ENCODE results near the gene SEC31B.
A peak's percentile ranks its signal among the peaks of the same experiment; 100 is the strongest.

Gene SEC31B

GRCh38 chr10:100519311-100520051, at the start of gene SEC31B:
SEC31B (minus strand) TSS chr10:100519861; CDS start chr10:100516952, 2,909 bp downstream.
- DNase-seq (ENCODE audit: low spot score in 2 of 2) (no peak), ATAC-seq (ENCODE audit: low read depth) (no peak)
- Mint-ChIP-seq H3K27me3 (peaks cover 3% of the 10 kb centered on the region), H3K27ac (no peak within 1 kb of the TSS), H3K4me3 (peak within 1 kb of the TSS; percentile 39), H3K36me3 (peaks cover 25% of the 10 kb centered on the region), H3K9me3 (no peaks in the 10 kb centered on the region), H3K4me1 (peaks cover 5% of the 10 kb centered on the region)

- H3K4me1 Mint-ChIP-seq: no peaks in the 10 kb centered on the region
- DNase-seq (ENCODE audit: low spot score in 2 of 2) (no peak), ATAC-seq (ENCODE audit: low read depth) (no peak)
- H3K27ac Mint-ChIP-seq: no peak overlapping the region
- no peak overlapping the region for H3K4me3 Mint-ChIP-seq
- no peaks in the 10 kb centered on the region for H3K36me3 Mint-ChIP-seq
- H3K9me3 Mint-ChIP-seq: no peaks in the 10 kb centered on the region
- peaks cover 34% of the 10 kb centered on the region for H3K27me3 Mint-ChIP-seq
Measured at GRCh38 chr10:100568912-100569311, 49.3 kb upstream of the SEC31B start.

- no peaks in the 10 kb centered on the region for H3K36me3 Mint-ChIP-seq
- ATAC-seq (ENCODE audit: low read depth) (no peak), DNase-seq (ENCODE audit: low spot score in 2 of 2) (no peak)
- no peak overlapping the region for H3K4me3 Mint-ChIP-seq
- H3K9me3 Mint-ChIP-seq: no peaks in the 10 kb centered on the region
- H3K27ac Mint-ChIP-seq: no peak overlapping the region
- peaks cover 36% of the 10 kb centered on the region for H3K27me3 Mint-ChIP-seq
- peaks cover 3% of the 10 kb centered on the region for H3K4me1 Mint-ChIP-seq
Measured at GRCh38 chr10:100567826-100568225, 48.2 kb upstream of the SEC31B start.

- ATAC-seq (ENCODE audit: low read depth): no peak
- no peak for DNase-seq (ENCODE audit: low spot score in 2 of 2)
- no peak overlapping the region for H3K27ac Mint-ChIP-seq
- H3K4me1 Mint-ChIP-seq: peaks cover 4% of the 10 kb centered on the region
- H3K9me3 Mint-ChIP-seq: no peaks in the 10 kb centered on the region
- H3K36me3 Mint-ChIP-seq: no peaks in the 10 kb centered on the region
- H3K27me3 Mint-ChIP-seq: peaks cover 35% of the 10 kb centered on the region
- no peak overlapping the region for H3K4me3 Mint-ChIP-seq
Measured at GRCh38 chr10:100567249-100567648, 47.6 kb upstream of the SEC31B start.

GRCh38 chr10:100566561-100566960, 46.9 kb upstream of the SEC31B start:
- Mint-ChIP-seq H3K4me3 (no peak overlapping the region), H3K36me3 (no peaks in the 10 kb centered on the region), H3K27me3 (peaks cover 35% of the 10 kb centered on the region), H3K27ac (no peak overlapping the region), H3K4me1 (peaks cover 4% of the 10 kb centered on the region), H3K9me3 (no peaks in the 10 kb centered on the region)
- no peak for DNase-seq (ENCODE audit: low spot score in 2 of 2)
- ATAC-seq (ENCODE audit: low read depth): no peak

GRCh38 chr10:100565206-100565985, 45.7 kb upstream of the SEC31B start:
- Mint-ChIP-seq H3K4me3 (no peak overlapping the region), H3K9me3 (no peaks in the 10 kb centered on the region), H3K27ac (no peak overlapping the region), H3K36me3 (peaks cover 3% of the 10 kb centered on the region), H3K27me3 (peaks cover 40% of the 10 kb centered on the region), H3K4me1 (peaks cover 4% of the 10 kb centered on the region)
- ATAC-seq (ENCODE audit: low read depth): no peak
- DNase-seq (ENCODE audit: low spot score in 2 of 2): no peak

- H3K4me1 Mint-ChIP-seq: peaks cover 4% of the 10 kb centered on the region
- H3K27me3 Mint-ChIP-seq: peaks cover 35% of the 10 kb centered on the region
- H3K4me3 Mint-ChIP-seq: no peak overlapping the region
- no peaks in the 10 kb centered on the region for H3K9me3 Mint-ChIP-seq
- peaks cover 9% of the 10 kb centered on the region for H3K36me3 Mint-ChIP-seq
- no peak overlapping the region for H3K27ac Mint-ChIP-seq
- DNase-seq (ENCODE audit: low spot score in 2 of 2) (peak; percentile 70 to 71), ATAC-seq (ENCODE audit: low read depth) (peak; percentile 97)
Measured at GRCh38 chr10:100562008-100562672, 42.5 kb upstream of the SEC31B start.

GRCh38 chr10:100561005-100561404, 41.3 kb upstream of the SEC31B start:
- H3K9me3 Mint-ChIP-seq: no peaks in the 10 kb centered on the region
- peaks cover 25% of the 10 kb centered on the region for H3K27me3 Mint-ChIP-seq
- H3K27ac Mint-ChIP-seq: no peak overlapping the region
- H3K4me3 Mint-ChIP-seq: no peak overlapping the region
- H3K4me1 Mint-ChIP-seq: peaks cover 4% of the 10 kb centered on the region
- peaks cover 17% of the 10 kb centered on the region for H3K36me3 Mint-ChIP-seq
- ATAC-seq (ENCODE audit: low read depth): no peak
- no peak for DNase-seq (ENCODE audit: low spot score in 2 of 2)

- DNase-seq (ENCODE audit: low spot score in 2 of 2) (no peak), ATAC-seq (ENCODE audit: low read depth) (no peak)
- Mint-ChIP-seq H3K36me3 (peaks cover 21% of the 10 kb centered on the region), H3K27me3 (peaks cover 22% of the 10 kb centered on the region), H3K27ac (peak overlapping the region; percentile 0), H3K9me3 (no peaks in the 10 kb centered on the region), H3K4me1 (peaks cover 4% of the 10 kb centered on the region), H3K4me3 (no peak overlapping the region)
Measured at GRCh38 chr10:100560248-100560647, 40.6 kb upstream of the SEC31B start.

- Mint-ChIP-seq H3K27ac (no peak overlapping the region), H3K9me3 (no peaks in the 10 kb centered on the region), H3K4me3 (no peak overlapping the region), H3K4me1 (peaks cover 16% of the 10 kb centered on the region), H3K27me3 (no peaks in the 10 kb centered on the region), H3K36me3 (peaks cover 18% of the 10 kb centered on the region)
- ATAC-seq (ENCODE audit: low read depth) (no peak), DNase-seq (ENCODE audit: low spot score in 2 of 2) (no peak)
Measured at GRCh38 chr10:100554902-100555301, 35.2 kb upstream of the SEC31B start.

- ATAC-seq (ENCODE audit: low read depth): peak; percentile 57
- H3K27me3 Mint-ChIP-seq: no peaks in the 10 kb centered on the region
- no peak for DNase-seq (ENCODE audit: low spot score in 2 of 2)
- peaks cover 16% of the 10 kb centered on the region for H3K4me1 Mint-ChIP-seq
- peak overlapping the region; percentile 41 for H3K27ac Mint-ChIP-seq
- H3K4me3 Mint-ChIP-seq: no peak overlapping the region
- H3K36me3 Mint-ChIP-seq: peaks cover 26% of the 10 kb centered on the region
- H3K9me3 Mint-ChIP-seq: no peaks in the 10 kb centered on the region
Measured at GRCh38 chr10:100553929-100554328, 34.3 kb upstream of the SEC31B start.

GRCh38 chr10:100551738-100552137, 32.1 kb upstream of the SEC31B start:
- DNase-seq (ENCODE audit: low spot score in 2 of 2) (no peak), ATAC-seq (ENCODE audit: low read depth) (no peak)
- peaks cover 30% of the 10 kb centered on the region for H3K36me3 Mint-ChIP-seq
- no peaks in the 10 kb centered on the region for H3K9me3 Mint-ChIP-seq
- no peak overlapping the region for H3K4me3 Mint-ChIP-seq
- no peaks in the 10 kb centered on the region for H3K27me3 Mint-ChIP-seq
- peaks cover 16% of the 10 kb centered on the region for H3K4me1 Mint-ChIP-seq
- H3K27ac Mint-ChIP-seq: no peak overlapping the region

- Mint-ChIP-seq H3K4me3 (no peak overlapping the region), H3K27me3 (no peaks in the 10 kb centered on the region), H3K4me1 (peaks cover 16% of the 10 kb centered on the region), H3K9me3 (no peaks in the 10 kb centered on the region), H3K36me3 (peaks cover 30% of the 10 kb centered on the region), H3K27ac (no peak overlapping the region)
- ATAC-seq (ENCODE audit: low read depth) (peak; percentile 61), DNase-seq (ENCODE audit: low spot score in 2 of 2) (no peak)
Measured at GRCh38 chr10:100551196-100551595, 31.5 kb upstream of the SEC31B start.

- DNase-seq (ENCODE audit: low spot score in 2 of 2) (no peak), ATAC-seq (ENCODE audit: low read depth) (no peak)
- H3K36me3 Mint-ChIP-seq: peaks cover 51% of the 10 kb centered on the region
- no peaks in the 10 kb centered on the region for H3K9me3 Mint-ChIP-seq
- no peaks in the 10 kb centered on the region for H3K27me3 Mint-ChIP-seq
- H3K4me3 Mint-ChIP-seq: no peak overlapping the region
- H3K4me1 Mint-ChIP-seq: no peaks in the 10 kb centered on the region
- no peak overlapping the region for H3K27ac Mint-ChIP-seq
Measured at GRCh38 chr10:100544950-100545349, 25.3 kb upstream of the SEC31B start.

Data from memory B cell (primary cell).